OCI-LY7 (cell line): ENCODE results near the gene TBC1D20.

Experiments
- CTCF ChIP-seq: fragments of 200-600 bp; sonication (generic); conservative IDR thresholded peaks from 2 replicates; pipeline ENCODE4 v1.5.1; 2014; ENCODE audit warnings: mild to moderate bottlenecking, antibody characterized with exemption, low read length, moderate library complexity, mixed read lengths
- EZH2phosphoT487 ChIP-seq: fragments of 200-600 bp; sonication (generic); IDR thresholded peaks from 2 replicates; pipeline ENCODE4 v1.6.1; 2018; ENCODE audit warnings: low read depth, borderline replicate concordance, mild to moderate bottlenecking, mixed run types, antibody characterized with exemption, low read length, moderate library complexity, mixed read lengths

GRCh38 chr20:401682-402495 is 60.4 kb downstream of the TBC1D20 start:
- no peak for TF ChIP-seq CTCF
- TF ChIP-seq EZH2phosphoT487 = no peak
